Spleen (tissue), 7 donors: Measurements from ENCODE around the gene FAM171A1.

Source experiments
- POLR2A ChIP-seq, 3 donors: fragments of 450-650 bp; IDR thresholded peaks; one replicate each; pipeline ENCODE4 v1.5.1; 2017; ENCODE audit warnings: antibody characterized with exemption in 3 of 3, mild to moderate bottlenecking in 1 of 3
- TF ChIP-seq, protein P1 (sequence below), 11 experiments: fragments of 200-600 bp in 7 of 11; fragments of 450-650 bp in 4 of 11; sonication (generic) in 4 of 11; IDR thresholded peaks in 8 of 11; conservative IDR thresholded peaks in 3 of 11; 1 replicate in 7 of 11; 2 replicates in 4 of 11; pipeline versions ENCODE4 v1.4.0 to v1.8.0; 2016 to 2021; ENCODE audit warnings: antibody characterized with exemption in 11 of 11, inconsistent platforms in 4 of 11, mild to moderate bottlenecking in 1 of 11
- donor health status: DM: no; HTN: no; CAD: no; lungs with moderate emphysema.
- donor health status: DM: no; HTN: no; CAD: no.
- donor health status: DM: no; HTN: no; CAD: no.

GRCh38 chr10:15322356-15322755, 48.7 kb downstream of the FAM171A1 start:
- TF ChIP-seq, protein P1, sequence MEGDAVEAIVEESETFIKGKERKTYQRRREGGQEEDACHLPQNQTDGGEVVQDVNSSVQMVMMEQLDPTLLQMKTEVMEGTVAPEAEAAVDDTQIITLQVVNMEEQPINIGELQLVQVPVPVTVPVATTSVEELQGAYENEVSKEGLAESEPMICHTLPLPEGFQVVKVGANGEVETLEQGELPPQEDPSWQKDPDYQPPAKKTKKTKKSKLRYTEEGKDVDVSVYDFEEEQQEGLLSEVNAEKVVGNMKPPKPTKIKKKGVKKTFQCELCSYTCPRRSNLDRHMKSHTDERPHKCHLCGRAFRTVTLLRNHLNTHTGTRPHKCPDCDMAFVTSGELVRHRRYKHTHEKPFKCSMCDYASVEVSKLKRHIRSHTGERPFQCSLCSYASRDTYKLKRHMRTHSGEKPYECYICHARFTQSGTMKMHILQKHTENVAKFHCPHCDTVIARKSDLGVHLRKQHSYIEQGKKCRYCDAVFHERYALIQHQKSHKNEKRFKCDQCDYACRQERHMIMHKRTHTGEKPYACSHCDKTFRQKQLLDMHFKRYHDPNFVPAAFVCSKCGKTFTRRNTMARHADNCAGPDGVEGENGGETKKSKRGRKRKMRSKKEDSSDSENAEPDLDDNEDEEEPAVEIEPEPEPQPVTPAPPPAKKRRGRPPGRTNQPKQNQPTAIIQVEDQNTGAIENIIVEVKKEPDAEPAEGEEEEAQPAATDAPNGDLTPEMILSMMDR (IDR thresholded peaks at IDR 0.05 in 8 of 11, conservative IDR thresholded peaks at IDR 0.05 in 3 of 11), result no peak
- TF ChIP-seq POLR2A (IDR thresholded peaks at IDR 0.05), result no peak
